Smooth muscle cell (in vitro differentiated cells): ENCODE results near the gene DPP4. TPM values are rescaled to one million over a fixed set of nuclear protein-coding genes. Genes with fewer than 3 reads are reported as not detected.

Experiments
- DNase-seq: peaks from one replicate; lab custom pipeline; 2025; ENCODE audit not compliant: unreplicated experiment; lab: John Stamatoyannopoulos, UW
- H2AFZ ChIP-seq: fragments of 200-600 bp; sonication (generic); 2 replicates; pipeline ENCODE4 v1.6.0; 2016; ENCODE audit warnings: antibody characterized with exemption, low read depth, mild to moderate bottlenecking
- H3F3A ChIP-seq: fragments of 200-600 bp; sonication (generic); 2 replicates; pipeline ENCODE4 v1.6.0; 2017; ENCODE audit warnings: antibody characterized with exemption, low read depth
- H3K27ac ChIP-seq: fragments of 200-600 bp; sonication (generic); 2 replicates; pipeline ENCODE4 v1.5.1; 2016; ENCODE audit warnings: low read depth, mild to moderate bottlenecking
- H3K27me3 ChIP-seq: fragments of 200-600 bp; sonication (generic); 2 replicates; pipeline ENCODE4 v1.6.1; 2016; ENCODE audit warnings: low read depth, mild to moderate bottlenecking
- H3K36me3 ChIP-seq: fragments of 200-600 bp; sonication (generic); 2 replicates; pipeline ENCODE4 v1.5.1; 2016; ENCODE audit warnings: low read depth
- H3K4me1 ChIP-seq: fragments of 200-600 bp; sonication (generic); 2 replicates; pipeline ENCODE4 v1.5.1; 2016; ENCODE audit warnings: low read depth
- H3K4me2 ChIP-seq: fragments of 200-600 bp; sonication (generic); 2 replicates; pipeline ENCODE4 v1.6.0; 2016; ENCODE audit warnings: mild to moderate bottlenecking
- H3K4me3 ChIP-seq: fragments of 200-600 bp; sonication (generic); 2 replicates; pipeline ENCODE4 v1.5.1; 2016; ENCODE audit warnings: mild to moderate bottlenecking
- H3K79me2 ChIP-seq: fragments of 200-600 bp; sonication (generic); 2 replicates; pipeline ENCODE4 v1.6.0; 2016; ENCODE audit warnings: low read depth, mild to moderate bottlenecking
- H3K9ac ChIP-seq: fragments of 200-600 bp; sonication (generic); 2 replicates; pipeline ENCODE4 v1.6.0; 2016; ENCODE audit warnings: low read depth
- H3K9me3 ChIP-seq: fragments of 200-600 bp; sonication (generic); replicated peaks from 2 replicates; pipeline ENCODE4 v1.5.1; 2016; ENCODE audit warnings: low read depth
- H4K20me1 ChIP-seq: fragments of 200-600 bp; sonication (generic); 2 replicates; pipeline ENCODE4 v1.6.0; 2016; ENCODE audit warnings: low read depth
- WGBS: methylation state at CpG from one replicate; pipeline ENCODE4 v1.1.7; 2016; ENCODE audit warnings: low lambda C conversion rate; 5-methylcytosine and 5-hydroxymethylcytosine counted together
- polyA plus RNA-seq: library from polyadenylated mRNA; unstranded; fragments of >200 nt; fragmentation: Nextera tagmentation; extraction: Ambion mirVana; gene quantifications from 2 replicates; pipeline ENCODE4 v1.2.1, GENCODE V29; 2016
- total RNA-seq: library from RNA; depleted of rRNA; stranded (reverse); fragments of >200 nt; gene quantifications from 2 replicates; pipeline ENCODE4 v1.2.3, GENCODE V29; 2014
- TF ChIP-seq, protein P1 (sequence below): fragments of 200-600 bp; sonication (generic); IDR thresholded peaks from 2 replicates; pipeline ENCODE4 v1.5.1; 2017; ENCODE audit warnings: borderline replicate concordance, mild to moderate bottlenecking, antibody characterized with exemption; ENCODE audit not compliant: insufficient read depth, poor library complexity, severe bottlenecking

Gene DPP4
- total and polyA plus RNA-seq, 2 experiments from 2014 or later = 17.6 to 32.0 TPM

DNA sequence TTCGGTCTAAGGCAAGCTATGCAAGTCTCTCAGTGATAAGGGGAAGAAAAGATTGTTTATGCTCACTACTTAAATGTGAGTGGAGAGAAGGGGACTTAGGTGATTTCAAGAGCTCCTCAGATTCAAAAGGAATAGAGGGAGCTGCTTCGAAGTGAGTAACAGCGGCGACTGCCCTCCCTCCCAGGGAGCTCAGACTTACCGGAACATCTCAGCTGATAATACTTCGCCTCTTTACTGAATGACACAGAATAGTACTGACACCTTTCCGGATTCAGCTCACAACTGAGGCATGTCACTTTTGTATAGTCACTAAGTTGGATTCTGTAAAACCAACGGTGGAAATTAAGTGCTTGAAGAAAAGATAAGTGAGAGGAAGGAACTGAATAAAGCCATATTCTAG lies 55.5 kb downstream of the DPP4 start:
- TF ChIP-seq, protein P1, sequence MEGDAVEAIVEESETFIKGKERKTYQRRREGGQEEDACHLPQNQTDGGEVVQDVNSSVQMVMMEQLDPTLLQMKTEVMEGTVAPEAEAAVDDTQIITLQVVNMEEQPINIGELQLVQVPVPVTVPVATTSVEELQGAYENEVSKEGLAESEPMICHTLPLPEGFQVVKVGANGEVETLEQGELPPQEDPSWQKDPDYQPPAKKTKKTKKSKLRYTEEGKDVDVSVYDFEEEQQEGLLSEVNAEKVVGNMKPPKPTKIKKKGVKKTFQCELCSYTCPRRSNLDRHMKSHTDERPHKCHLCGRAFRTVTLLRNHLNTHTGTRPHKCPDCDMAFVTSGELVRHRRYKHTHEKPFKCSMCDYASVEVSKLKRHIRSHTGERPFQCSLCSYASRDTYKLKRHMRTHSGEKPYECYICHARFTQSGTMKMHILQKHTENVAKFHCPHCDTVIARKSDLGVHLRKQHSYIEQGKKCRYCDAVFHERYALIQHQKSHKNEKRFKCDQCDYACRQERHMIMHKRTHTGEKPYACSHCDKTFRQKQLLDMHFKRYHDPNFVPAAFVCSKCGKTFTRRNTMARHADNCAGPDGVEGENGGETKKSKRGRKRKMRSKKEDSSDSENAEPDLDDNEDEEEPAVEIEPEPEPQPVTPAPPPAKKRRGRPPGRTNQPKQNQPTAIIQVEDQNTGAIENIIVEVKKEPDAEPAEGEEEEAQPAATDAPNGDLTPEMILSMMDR = no peak
- 88% methylated on average over 8 of the region's 8 CpGs for WGBS
- no peaks in the 10 kb centered on the region for H3F3A ChIP-seq

DNA sequence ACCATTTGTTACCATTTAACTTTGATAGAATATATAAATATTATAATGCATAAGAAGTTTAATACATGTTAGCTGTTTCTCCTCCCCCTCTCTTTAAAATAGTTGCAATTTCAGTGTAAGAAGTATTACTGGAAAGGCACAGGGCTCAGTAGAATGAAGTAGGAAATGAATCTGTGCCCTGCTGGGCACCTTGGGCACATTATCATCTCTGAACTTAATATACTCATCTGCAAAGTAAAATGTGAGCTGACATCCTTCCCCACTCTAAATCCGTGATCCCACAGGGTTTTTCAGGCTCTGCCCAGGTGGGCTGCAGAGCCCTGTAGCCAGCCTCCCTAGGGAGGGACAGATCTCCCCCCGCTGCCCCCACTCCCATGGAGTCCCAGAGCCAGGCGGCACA lies 56.8 kb downstream of the DPP4 start:
- WGBS = 87% methylated on average over 3 of the region's 3 CpGs
- Histone ChIP-seq H3K4me2 (no peak overlapping the region), H3K36me3 (no peaks in the 10 kb centered on the region), H3K9ac (no peak overlapping the region), H3K9me3 (no peaks in the 10 kb centered on the region), H3K79me2 (no peaks in the 10 kb centered on the region), H4K20me1 (no peaks in the 10 kb centered on the region), H3K27me3 (peaks cover 29% of the 10 kb centered on the region), H2AFZ (no peak overlapping the region), H3K4me1 (no peaks in the 10 kb centered on the region), H3F3A (no peaks in the 10 kb centered on the region), H3K27ac (no peak overlapping the region), H3K4me3 (no peak overlapping the region)
- TF ChIP-seq, protein P1 = no peak
- DNase-seq = no peak

More for the DNA sequence above, 55.5 kb downstream of the DPP4 start:
- H3K36me3 ChIP-seq = no peaks in the 10 kb centered on the region
- H3K4me2 ChIP-seq = no peak overlapping the region
- no peaks in the 10 kb centered on the region for H3K79me2 ChIP-seq
- H3K4me3 ChIP-seq = no peak overlapping the region
- H3K4me1 ChIP-seq = no peaks in the 10 kb centered on the region
- DNase-seq = no peak
- peaks cover 34% of the 10 kb centered on the region for H3K27me3 ChIP-seq
- H4K20me1 ChIP-seq = no peaks in the 10 kb centered on the region
- no peak overlapping the region for H3K9ac ChIP-seq
- no peak overlapping the region for H3K27ac ChIP-seq
- no peaks in the 10 kb centered on the region for H3K9me3 ChIP-seq
- H2AFZ ChIP-seq = no peak overlapping the region

DNA sequence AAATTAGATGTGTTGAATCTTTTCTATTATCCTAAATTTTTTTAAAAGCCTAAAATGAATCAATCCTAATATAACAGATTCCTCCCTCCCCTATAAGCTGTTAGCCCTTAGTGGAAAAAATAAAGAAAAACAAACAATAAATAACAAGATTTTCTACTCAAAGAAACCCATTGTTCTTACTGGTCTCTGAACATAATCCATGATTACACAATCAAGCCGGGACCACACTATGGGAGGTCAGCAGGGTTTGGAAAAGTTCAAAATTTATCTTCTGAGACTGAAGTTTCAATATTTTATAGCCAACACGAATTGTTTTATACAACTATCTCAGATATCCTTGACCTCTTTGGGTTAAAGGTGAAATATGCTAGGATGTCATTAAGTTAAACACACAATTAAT lies 57.9 kb downstream of the DPP4 start:
- H3K27ac ChIP-seq = no peak overlapping the region
- H4K20me1 ChIP-seq = no peaks in the 10 kb centered on the region
- H3K4me2 ChIP-seq = no peak overlapping the region
- H3K36me3 ChIP-seq = no peaks in the 10 kb centered on the region
- H3K79me2 ChIP-seq = no peaks in the 10 kb centered on the region
- H2AFZ ChIP-seq = no peak overlapping the region
- no peak overlapping the region for H3K4me3 ChIP-seq
- no peaks in the 10 kb centered on the region for H3K9me3 ChIP-seq
- no peaks in the 10 kb centered on the region for H3K4me1 ChIP-seq
- WGBS = 64% methylated on average over 2 of the region's 2 CpGs
- H3K27me3 ChIP-seq = peaks cover 19% of the 10 kb centered on the region
- H3F3A ChIP-seq = no peaks in the 10 kb centered on the region
- no peak for DNase-seq
- TF ChIP-seq, protein P1 = no peak
- H3K9ac ChIP-seq = no peak overlapping the region

DNA sequence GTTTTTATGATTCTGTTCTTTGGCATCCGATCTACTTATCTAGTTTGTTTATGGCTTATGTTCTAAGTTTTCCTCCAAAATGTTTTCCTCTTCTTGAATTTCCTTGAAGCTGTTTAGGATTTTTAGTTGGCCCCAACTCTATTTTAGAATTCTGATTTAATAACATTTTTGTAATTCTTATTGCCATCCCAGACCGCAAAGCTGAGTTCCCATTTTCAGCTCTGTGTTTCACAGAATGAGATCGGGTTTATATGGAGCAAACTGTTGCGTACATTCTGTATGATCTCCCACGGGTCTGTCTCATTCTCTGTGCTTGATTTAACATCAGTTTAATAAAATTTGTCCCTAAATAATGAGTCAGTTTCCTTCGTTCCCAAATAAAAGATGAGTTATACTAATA lies 59.3 kb downstream of the DPP4 start:
- WGBS = 91% methylated on average over 6 of the region's 6 CpGs
- H3K9me3 ChIP-seq = no peaks in the 10 kb centered on the region
- H3K9ac ChIP-seq = no peak overlapping the region
- no peaks in the 10 kb centered on the region for H3F3A ChIP-seq
- no peaks in the 10 kb centered on the region for H3K4me1 ChIP-seq
- no peak overlapping the region for H3K4me3 ChIP-seq
- H3K4me2 ChIP-seq = no peak overlapping the region
- no peaks in the 10 kb centered on the region for H3K36me3 ChIP-seq
- no peak for DNase-seq
- H3K27ac ChIP-seq = no peak overlapping the region
- H3K79me2 ChIP-seq = no peaks in the 10 kb centered on the region
- TF ChIP-seq, protein P1 = no peak
- no peaks in the 10 kb centered on the region for H4K20me1 ChIP-seq
- H3K27me3 ChIP-seq = peaks cover 18% of the 10 kb centered on the region
- H2AFZ ChIP-seq = no peak overlapping the region
